Fibroblast of the aortic adventitia (primary cell): ENCODE data around the gene GRAP2. TPM values are rescaled to one million over a fixed set of nuclear protein-coding genes. Genes with fewer than 3 reads are reported as not detected.
"Not testable (repeated sequence)": the region's sequence is repeated elsewhere in the genome, so short reads cannot be mapped to it uniquely, and the experiment has no call there.

ENCODE experiments used
- DNase-seq: peaks from one replicate; pipeline ENCODE4 v3.0.0-alpha.2; 2010; ENCODE audit warnings: low read depth
- H3K4me3 ChIP-seq: 2 replicates; pipeline ENCODE4 v1.5.1; 2011; ENCODE audit warnings: low read depth, mild to moderate bottlenecking, control low read depth, low read length, moderate library complexity
- CTCF ChIP-seq: IDR thresholded peaks from 2 replicates; pipeline ENCODE4 v1.5.1; 2011; ENCODE audit warnings: mild to moderate bottlenecking, low read length, control low read depth, inconsistent platforms; ENCODE audit not compliant: insufficient read depth
- total RNA-seq: library from RNA; depleted of rRNA; stranded (reverse); fragments of >200 nt; gene quantifications from 2 replicates; pipeline ENCODE4 v1.2.3, GENCODE V29; 2012; ENCODE audit warnings: low replicate concordance

The GRAP2 gene
- total RNA-seq, 1 donor, result not detected

GRCh38 chr22:39871008-39871798 lies 29.7 kb upstream of the GRAP2 start:
- TF ChIP-seq CTCF, result no peak
- no peak overlapping the region for H3K4me3 ChIP-seq
- DNase-seq, result no peak

GRCh38 chr22:39872548-39872947 lies 28.3 kb upstream of the GRAP2 start:
- no peak for DNase-seq
- no peak overlapping the region for H3K4me3 ChIP-seq
- no peak for TF ChIP-seq CTCF

DNA sequence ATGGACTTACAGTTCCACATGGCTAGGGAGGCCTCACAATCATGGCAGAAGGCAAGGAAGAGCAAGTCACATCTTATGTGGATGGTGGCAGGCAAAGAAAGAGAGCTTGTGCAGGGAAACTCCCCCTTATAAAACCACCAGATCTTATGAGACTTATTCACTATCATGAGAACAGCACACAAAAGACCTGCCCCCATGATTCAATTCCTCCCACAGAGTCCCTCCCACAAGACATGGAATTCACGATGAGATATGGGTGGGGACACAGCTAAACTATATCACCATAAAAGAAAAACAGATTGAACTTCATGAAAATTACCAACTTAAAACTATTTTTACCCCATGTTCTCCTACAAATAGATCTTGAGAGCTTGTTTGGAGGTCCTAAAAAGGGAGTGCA lies 26.9 kb upstream of the GRAP2 start:
- H3K4me3 ChIP-seq, result no peak overlapping the region
- no peak for DNase-seq
- TF ChIP-seq CTCF, result no peak

GRCh38 chr22:39875176-39875885 lies 25.6 kb upstream of the GRAP2 start:
- DNase-seq, H3K4me3 ChIP-seq: not testable (repeated sequence)

GRCh38 chr22:39877079-39877845 lies 23.6 kb upstream of the GRAP2 start:
- H3K4me3 ChIP-seq, result no peak overlapping the region
- no peak for TF ChIP-seq CTCF
- no peak for DNase-seq

GRCh38 chr22:39880722-39881121 lies 20.2 kb upstream of the GRAP2 start:
- no peak for DNase-seq
- no peak for TF ChIP-seq CTCF
- H3K4me3 ChIP-seq, result no peak overlapping the region

GRCh38 chr22:39883057-39883456 lies 17.8 kb upstream of the GRAP2 start:
- no peak for DNase-seq
- no peak for TF ChIP-seq CTCF
- no peak overlapping the region for H3K4me3 ChIP-seq

GRCh38 chr22:39889924-39890323 lies 11.0 kb upstream of the GRAP2 start:
- H3K4me3 ChIP-seq, DNase-seq: not testable (repeated sequence)
